ENCODE data around the gene CTAGE1.

CTAGE1 gene

GRCh38 chr18:22391407-22392345 lies 26.0 kb downstream of the CTAGE1 start:
- Histone ChIP-seq H3K9ac (ENCODE audit: low read depth, low read length, poor library complexity, severe bottlenecking) (no peak overlapping the region), H3K9me3 (ENCODE audit: insufficient read depth, low read depth, low read length) (no peaks in the 10 kb centered on the region), H3K4me1 (ENCODE audit: insufficient read depth, low read length, poor library complexity, severe bottlenecking) (peaks cover 9% of the 10 kb centered on the region), H3K4me2 (ENCODE audit: low read depth, low read length, poor library complexity, severe bottlenecking) (peak overlapping the region; percentile 58), H3K36me3 (ENCODE audit: insufficient read depth, low read length) (no peaks in the 10 kb centered on the region), H3K79me2 (ENCODE audit: insufficient read depth, low read length) (no peaks in the 10 kb centered on the region), H3K27me3 (ENCODE audit: insufficient read depth, low read length, poor library complexity, severe bottlenecking) (no peaks in the 10 kb centered on the region), H3K9me2 (replicated peaks; ENCODE audit: low read depth, low read length) (no peaks in the 10 kb centered on the region), H2AFZ (ENCODE audit: low read length) (0 out of 2 replicates have a peak overlapping the region, but pooled peaks have one; percentile 15), H4K20me1 (ENCODE audit: insufficient read depth, low read length, poor library complexity, severe bottlenecking) (no peaks in the 10 kb centered on the region), H3K4me3 (ENCODE audit: low read length, poor library complexity, severe bottlenecking) (peak overlapping the region; percentile 27), H3F3A (ENCODE audit: low read depth) (no peaks in the 10 kb centered on the region)
- TF ChIP-seq EZH2phosphoT487 (IDR thresholded peaks at IDR 0.05; ENCODE audit: borderline replicate concordance) = no peak
- TF ChIP-seq, protein P1, sequence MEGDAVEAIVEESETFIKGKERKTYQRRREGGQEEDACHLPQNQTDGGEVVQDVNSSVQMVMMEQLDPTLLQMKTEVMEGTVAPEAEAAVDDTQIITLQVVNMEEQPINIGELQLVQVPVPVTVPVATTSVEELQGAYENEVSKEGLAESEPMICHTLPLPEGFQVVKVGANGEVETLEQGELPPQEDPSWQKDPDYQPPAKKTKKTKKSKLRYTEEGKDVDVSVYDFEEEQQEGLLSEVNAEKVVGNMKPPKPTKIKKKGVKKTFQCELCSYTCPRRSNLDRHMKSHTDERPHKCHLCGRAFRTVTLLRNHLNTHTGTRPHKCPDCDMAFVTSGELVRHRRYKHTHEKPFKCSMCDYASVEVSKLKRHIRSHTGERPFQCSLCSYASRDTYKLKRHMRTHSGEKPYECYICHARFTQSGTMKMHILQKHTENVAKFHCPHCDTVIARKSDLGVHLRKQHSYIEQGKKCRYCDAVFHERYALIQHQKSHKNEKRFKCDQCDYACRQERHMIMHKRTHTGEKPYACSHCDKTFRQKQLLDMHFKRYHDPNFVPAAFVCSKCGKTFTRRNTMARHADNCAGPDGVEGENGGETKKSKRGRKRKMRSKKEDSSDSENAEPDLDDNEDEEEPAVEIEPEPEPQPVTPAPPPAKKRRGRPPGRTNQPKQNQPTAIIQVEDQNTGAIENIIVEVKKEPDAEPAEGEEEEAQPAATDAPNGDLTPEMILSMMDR (conservative IDR thresholded peaks at IDR 0.05; ENCODE audit: low read length) = no peak

DNA sequence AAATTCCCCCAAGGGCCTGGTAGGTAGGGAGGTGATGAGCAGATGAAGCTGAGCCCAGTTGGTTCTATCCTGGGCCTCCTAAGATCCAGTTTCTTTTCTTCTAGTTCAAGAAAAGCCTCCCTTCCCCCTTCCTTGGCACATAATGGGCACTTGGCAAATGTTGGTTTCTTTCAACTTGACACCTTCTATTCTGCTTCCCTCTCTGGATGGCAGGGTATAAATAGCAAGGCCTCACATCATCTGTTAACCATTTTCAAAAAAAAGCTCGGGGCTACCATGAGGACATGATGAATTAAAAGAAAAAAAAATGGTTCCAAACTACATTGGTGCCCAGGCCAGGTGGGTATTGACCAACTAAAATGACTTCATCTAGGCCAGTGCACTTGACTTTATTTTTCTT lies 29.9 kb downstream of the CTAGE1 start:
- Histone ChIP-seq H3K36me3 (ENCODE audit: insufficient read depth, low read length) (no peaks in the 10 kb centered on the region), H4K20me1 (ENCODE audit: insufficient read depth, low read length, poor library complexity, severe bottlenecking) (no peaks in the 10 kb centered on the region), H3K4me1 (ENCODE audit: insufficient read depth, low read length, poor library complexity, severe bottlenecking) (peaks cover 9% of the 10 kb centered on the region), H3K9ac (ENCODE audit: low read depth, low read length, poor library complexity, severe bottlenecking) (no peak overlapping the region), H3F3A (ENCODE audit: low read depth) (no peaks in the 10 kb centered on the region), H3K4me2 (ENCODE audit: low read depth, low read length, poor library complexity, severe bottlenecking) (no peak overlapping the region), H3K4me3 (ENCODE audit: low read length, poor library complexity, severe bottlenecking) (no peak overlapping the region), H3K27me3 (ENCODE audit: insufficient read depth, low read length, poor library complexity, severe bottlenecking) (no peaks in the 10 kb centered on the region), H2AFZ (ENCODE audit: low read length) (no peak overlapping the region), H3K79me2 (ENCODE audit: insufficient read depth, low read length) (no peaks in the 10 kb centered on the region), H3K9me2 (replicated peaks; ENCODE audit: low read depth, low read length) (no peaks in the 10 kb centered on the region), H3K9me3 (ENCODE audit: insufficient read depth, low read depth, low read length) (no peaks in the 10 kb centered on the region)
- TF ChIP-seq, protein P1 (conservative IDR thresholded peaks at IDR 0.05; ENCODE audit: low read length) = no peak
- no peak for TF ChIP-seq EZH2phosphoT487 (IDR thresholded peaks at IDR 0.05; ENCODE audit: borderline replicate concordance)

DNA sequence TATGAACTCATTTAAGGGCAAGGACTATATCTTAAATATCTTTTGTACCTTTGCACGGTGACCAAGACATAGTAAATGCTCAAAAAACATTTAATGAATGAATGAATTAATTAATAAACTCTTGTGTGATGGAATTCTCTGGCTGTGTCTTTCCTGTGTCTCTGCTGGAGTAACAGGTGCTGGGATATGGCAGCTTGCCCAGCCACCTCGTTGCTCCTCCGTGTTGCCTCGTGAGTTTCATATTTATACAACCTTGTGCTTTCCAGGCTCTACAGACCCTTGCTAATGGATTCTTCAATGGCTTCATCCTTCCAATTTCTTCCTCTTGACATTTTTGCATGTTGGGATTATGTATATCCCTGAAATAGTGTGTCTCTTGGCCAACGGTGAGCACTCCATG lies 30.4 kb downstream of the CTAGE1 start:
- H3K9me3 ChIP-seq (ENCODE audit: insufficient read depth, low read depth, low read length) = no peaks in the 10 kb centered on the region
- H4K20me1 ChIP-seq (ENCODE audit: insufficient read depth, low read length, poor library complexity, severe bottlenecking) = no peaks in the 10 kb centered on the region
- H2AFZ ChIP-seq (ENCODE audit: low read length) = no peak overlapping the region
- no peak overlapping the region for H3K4me3 ChIP-seq (ENCODE audit: low read length, poor library complexity, severe bottlenecking)
- H3K27me3 ChIP-seq (ENCODE audit: insufficient read depth, low read length, poor library complexity, severe bottlenecking) = no peaks in the 10 kb centered on the region
- no peak overlapping the region for H3K4me2 ChIP-seq (ENCODE audit: low read depth, low read length, poor library complexity, severe bottlenecking)
- H3K9ac ChIP-seq (ENCODE audit: low read depth, low read length, poor library complexity, severe bottlenecking) = no peak overlapping the region
- no peaks in the 10 kb centered on the region for H3K9me2 ChIP-seq (replicated peaks; ENCODE audit: low read depth, low read length)
- no peak for TF ChIP-seq EZH2phosphoT487 (IDR thresholded peaks at IDR 0.05; ENCODE audit: borderline replicate concordance)
- TF ChIP-seq, protein P1 (conservative IDR thresholded peaks at IDR 0.05; ENCODE audit: low read length) = no peak
- H3K79me2 ChIP-seq (ENCODE audit: insufficient read depth, low read length) = no peaks in the 10 kb centered on the region
- no peaks in the 10 kb centered on the region for H3F3A ChIP-seq (ENCODE audit: low read depth)
- H3K4me1 ChIP-seq (ENCODE audit: insufficient read depth, low read length, poor library complexity, severe bottlenecking) = peaks cover 9% of the 10 kb centered on the region
- H3K36me3 ChIP-seq (ENCODE audit: insufficient read depth, low read length) = no peaks in the 10 kb centered on the region
